GM12878 (cell line): Measurements from ENCODE around the gene ABR. TPM values are rescaled to one million over a fixed set of nuclear protein-coding genes. Genes with fewer than 3 reads are reported as not detected.
A peak's percentile ranks its signal among the peaks of the same experiment; 100 is the strongest.

Experiments used
- ATAC-seq: fragments of 200-7000 bp; cut with Tn5 transposase; 3 replicates; pipeline ENCODE4 v1.9.1; 2020; ENCODE audit warnings: mild to moderate bottlenecking, moderate library complexity
- BruUV-seq: library from RNA; stranded (reverse); fragments of 400-500 nt; replicated peaks from 2 replicates; lab custom pipeline; 2021; lab: Mats Ljungman, UMichigan
- CTCF ChIA-PET: fragments of 300-600 bp; sonication (Branson Sonifier 250); formaldehyde crosslinking; extraction: SDS; loops from one replicate; lab custom pipeline; 2021; ENCODE audit warnings: inconsistent platforms; lab: Yijun Ruan, JAX
- POLR2A ChIA-PET: fragments of 350-600 bp; formaldehyde crosslinking; extraction: SDS; loops from one replicate; lab custom pipeline; 2021; ENCODE audit warnings: inconsistent platforms; lab: Charles Lee
- RAD21 ChIA-PET: fragments of 300-600 bp; sonication (Branson Sonifier 250); formaldehyde crosslinking; loops from one replicate; lab custom pipeline; 2023; ENCODE audit warnings: antibody characterized with exemption; ENCODE audit not compliant: unreplicated experiment; lab: Charles Lee
- SMC1A ChIA-PET: fragments of 300-600 bp; sonication (Branson Sonifier 250); formaldehyde crosslinking; loops from one replicate; lab custom pipeline; 2023; ENCODE audit not compliant: unreplicated experiment, uncharacterized antibody; lab: Charles Lee
- DNase-seq: peaks from one replicate; pipeline ENCODE4 v3.0.0-alpha.2; 2011; ENCODE audit warnings: low read depth, low spot score
- FAIRE-seq: peaks from 3 replicates; lab custom pipeline; 2011; peaks lifted over from hg19 to GRCh38; lab: Jason Lieb, UNC
- H2AFZ ChIP-seq: 2 replicates; pipeline ENCODE4 v1.6.0; 2011; ENCODE audit warnings: low read depth, low read length, control low read depth; ENCODE audit not compliant: control insufficient read depth
- H3K27ac ChIP-seq: 2 replicates; pipeline ENCODE4 v1.5.1; 2011; ENCODE audit warnings: control low read depth; ENCODE audit not compliant: control insufficient read depth, insufficient read depth
- H3K27me3 ChIP-seq, 2 experiments: replicated peaks in 1 of 2; 2 replicates each; pipeline versions ENCODE4 v1.6.0 to v1.6.1; 2011; ENCODE audit warnings: low read length in 1 of 2; ENCODE audit not compliant: control insufficient read depth in 2 of 2, insufficient read depth in 2 of 2
- H3K36me3 ChIP-seq, 2 experiments: 2 replicates each; pipeline ENCODE4 v1.5.1; 2011; ENCODE audit warnings: low read length in 1 of 2; ENCODE audit not compliant: control insufficient read depth in 2 of 2, insufficient read depth in 2 of 2
- H3K4me1 ChIP-seq: 2 replicates; pipeline ENCODE4 v1.6.1; 2011; ENCODE audit warnings: mild to moderate bottlenecking, low read length, moderate library complexity, mixed read lengths; ENCODE audit not compliant: control insufficient read depth, insufficient read depth
- H3K4me2 ChIP-seq: 2 replicates; pipeline ENCODE4 v1.6.0; 2011; ENCODE audit warnings: control low read depth; ENCODE audit not compliant: control insufficient read depth, insufficient read depth
- H3K4me3 ChIP-seq: fragments of 200-600 bp; sonication (generic); 2 replicates; pipeline ENCODE4 v1.5.1; 2016
- H3K79me2 ChIP-seq: 2 replicates; pipeline ENCODE4 v1.6.0; 2011; ENCODE audit warnings: low read length; ENCODE audit not compliant: control insufficient read depth, insufficient read depth
- H3K9ac ChIP-seq: 2 replicates; pipeline ENCODE4 v1.8.0; 2011; ENCODE audit warnings: low read length, control low read depth, mixed read lengths; ENCODE audit not compliant: control insufficient read depth, insufficient read depth
- H3K9me3 ChIP-seq: replicated peaks from 3 replicates; pipeline ENCODE4 v1.5.1; 2011; ENCODE audit warnings: mild to moderate bottlenecking, low read length; ENCODE audit not compliant: control insufficient read depth, insufficient read depth
- H4K20me1 ChIP-seq: 2 replicates; pipeline ENCODE4 v1.6.0; 2011; ENCODE audit not compliant: control insufficient read depth, insufficient read depth
- BACH1 ChIP-seq: fragments of 450-650 bp; IDR thresholded peaks from 2 replicates; pipeline ENCODE4 v1.6.1; 2017; ENCODE audit warnings: mild to moderate bottlenecking, borderline replicate concordance
- CUX1 ChIP-seq: IDR thresholded peaks from 2 replicates; pipeline ENCODE4 v1.6.1; 2012; ENCODE audit warnings: improper control_type of control experiment, low read depth, low read length; ENCODE audit not compliant: insufficient replicate concordance
- POLR2A ChIP-seq: IDR thresholded peaks from 2 replicates; pipeline ENCODE4 v1.6.1; 2011; ENCODE audit warnings: low read depth, mild to moderate bottlenecking, low read length
- RELA ChIP-seq: fragments of 450-650 bp; IDR thresholded peaks from 2 replicates; pipeline ENCODE4 v1.8.0; 2014; ENCODE audit warnings: borderline replicate concordance; ENCODE audit not compliant: partially characterized antibody
- WGBS: methylation state at CpG from one replicate; pipeline ENCODE4 v1.1.6; 2016; ENCODE audit warnings: low lambda C conversion rate; ENCODE audit not compliant: insufficient replicate concordance, insufficient coverage; ENCODE audit errors: missing lambda C conversion rate; 5-methylcytosine and 5-hydroxymethylcytosine counted together
- in situ Hi-C: fragments of 300-500 bp; cut with MboI; formaldehyde crosslinking; loops from 9 replicates; pipeline ENCODE4 v1.14.3; 2018; ENCODE audit warnings: mixed read lengths
- intact Hi-C: fragments of 100-400 bp; cut with micrococcal nuclease; formaldehyde crosslinking; loops from one replicate; pipeline ENCODE4 v1.14.2; 2022; ENCODE audit not compliant: unreplicated experiment
- polyA plus RNA-seq, 11 experiments: library from polyadenylated mRNA; depleted of rRNA in 4 of 11; unstranded in 6 of 11; stranded (reverse) in 5 of 11; fragments of >200 nt; fragmentation: Nextera tagmentation in 4 of 11; fragmentation: Illumina TruSeq in 1 of 11; extraction: Ambion mirVana in 4 of 11; extraction: Trizol in 1 of 11; gene quantifications; 1 replicate in 1 of 11; 2 replicates in 10 of 11; pipeline versions ENCODE4 v1.2.1 to v1.2.3, GENCODE V29; 2011 to 2016; ENCODE audit warnings: inconsistent platforms in 2 of 11, missing spikeins in 2 of 11, low read depth in 1 of 11
- total RNA-seq, 4 experiments: library from RNA; depleted of rRNA in 3 of 4; stranded (reverse); fragments of >200 nt in 3 of 4; fragmentation: Illumina TruSeq in 1 of 4; extraction: Trizol in 1 of 4; gene quantifications; 2 replicates each; pipeline versions ENCODE4 v1.2.1 to v1.2.3, GENCODE V29; 2013 to 2021

ABR gene
- total and polyA plus RNA-seq, 10 of the 15 experiments (the other 5 are each of a cell fraction or from before 2014, with no cell fraction given), result 1.4 to 112 (median 30.0) TPM

GRCh38 chr17:1004769-1005295, 174.9 kb downstream of the ABR start (continued):
- TF ChIP-seq CUX1 (no peak), RELA (no peak)

- no peak overlapping the region for H2AFZ ChIP-seq
- ChIA-PET CTCF (interaction anchor here (1.2 kb wide), 1 partner anchor 24 kb away, joined by 3 read pairs; no protein-coding TSS in a partner anchor), SMC1A (no interaction called here), POLR2A (no interaction called here), RAD21 (no interaction called here)
- DNase-seq (no peak), ATAC-seq (no peak), FAIRE-seq (no peak)
- 91% methylated on average over 29 of the region's 30 CpGs for WGBS
- no peaks in the 10 kb centered on the region for H4K20me1 ChIP-seq
- peaks cover 26 to 38% of the 10 kb centered on the region in 2 experiments for H3K36me3 ChIP-seq
- H3K4me2 ChIP-seq, result no peak overlapping the region
- peaks cover 3% of the 10 kb centered on the region; the same call in 1 of the 2 replicates for H3K79me2 ChIP-seq
- H3K9me3 ChIP-seq, result no peaks in the 10 kb centered on the region
- no peak overlapping the region for H3K9ac ChIP-seq
- intact Hi-C loops, result no loop called here
- TF ChIP-seq BACH1 (no peak), POLR2A (peak; percentile 52; the same call in 1 of the 2 replicates)
- H3K27ac ChIP-seq, result no peak overlapping the region
- no peak overlapping the region for H3K4me3 ChIP-seq
- in situ Hi-C loops, result no loop called here
- H3K4me1 ChIP-seq, result no peaks in the 10 kb centered on the region
- H3K27me3 ChIP-seq, result no peaks in the 10 kb centered on the region
- BruUV-seq, result no TSS peak
Observed at GRCh38 chr17:1003972-1004768, 175.6 kb downstream of the ABR start.
